K562 (cell line): Measurements from ENCODE around the gene SOWAHA. TPM values are rescaled to one million over a fixed set of nuclear protein-coding genes. Genes with fewer than 3 reads are reported as not detected.

ENCODE experiments used
- KAT7 ChIP-seq: sonication (generic); formaldehyde crosslinking; IDR thresholded peaks from 2 replicates; pipeline ENCODE4 v1.8.0; 2022; ENCODE audit warnings: missing genetic modification reagents, mild to moderate bottlenecking, borderline replicate concordance
- KDM1A ChIP-seq, 2 experiments: fragments of 450-650 bp; IDR thresholded peaks; 2 replicates each; pipeline ENCODE4 v1.6.1; 2016; ENCODE audit warnings: mild to moderate bottlenecking in 2 of 2
- NR2C2 ChIP-seq, 2 experiments: fragments of 200-800 bp in 1 of 2; sonication (Bioruptor generic) in 1 of 2; sonication (generic) in 1 of 2; formaldehyde crosslinking in 1 of 2; IDR thresholded peaks; 2 replicates each; pipeline versions ENCODE4 v1.6.1 to v1.8.0; 2016 to 2022; ENCODE audit warnings: mild to moderate bottlenecking in 1 of 2, missing compliant biosample characterization in 1 of 2, missing genetic modification characterization in 1 of 2, missing genetic modification reagents in 1 of 2
- SAP30 ChIP-seq: fragments of 200-600 bp; sonication (generic); IDR thresholded peaks from 2 replicates; pipeline ENCODE4 v1.6.1; 2012; ENCODE audit warnings: borderline replicate concordance, low read depth, mild to moderate bottlenecking, moderate library complexity, low read length, control low read depth, inconsistent platforms; ENCODE audit not compliant: insufficient read depth, poor library complexity, severe bottlenecking
- ZNF274 ChIP-seq: IDR thresholded peaks from 2 replicates; pipeline ENCODE4 v1.6.1; 2011; ENCODE audit warnings: low read depth, mild to moderate bottlenecking, low read length, moderate library complexity, borderline replicate concordance
- ZNF695 ChIP-seq: fragments of 450-650 bp; formaldehyde crosslinking; IDR thresholded peaks from 2 replicates; pipeline ENCODE4 v1.4.0; 2020; ENCODE audit warnings: mild to moderate bottlenecking, moderate library complexity
- ZNF717 ChIP-seq: fragments of 250-450 bp; sonication (Bioruptor Pico); IDR thresholded peaks from 2 replicates; pipeline ENCODE4 v1.5.0; 2021
- polyA plus RNA-seq, 8 experiments: library from polyadenylated mRNA; depleted of rRNA in 4 of 8; stranded (reverse) in 5 of 8; unstranded in 3 of 8; fragments of >200 nt; fragmentation: Nextera tagmentation in 2 of 8; fragmentation: Illumina TruSeq in 1 of 8; extraction: Ambion mirVana in 2 of 8; extraction: Trizol in 1 of 8; gene quantifications; 2 replicates each; pipeline versions ENCODE4 v1.2.1 to v1.2.3, GENCODE V29; 2011 to 2014; ENCODE audit warnings: inconsistent platforms in 1 of 8, missing spikeins in 1 of 8
- total RNA-seq, 7 experiments: library from RNA; depleted of rRNA in 6 of 7; stranded (reverse); fragments of >200 nt in 6 of 7; fragmentation: Illumina TruSeq in 2 of 7; extraction: Trizol in 2 of 7; gene quantifications; 2 replicates each; pipeline versions ENCODE4 v1.2.1 to v1.2.3, GENCODE V29; 2011 to 2021; ENCODE audit warnings: low replicate concordance in 1 of 7
- TF ChIP-seq, protein P1 (sequence below): fragments of 450-650 bp; IDR thresholded peaks from 2 replicates; pipeline ENCODE4 v1.6.1; 2016; ENCODE audit warnings: mild to moderate bottlenecking, moderate library complexity
- TF ChIP-seq, protein P2 (sequence below): sonication (generic); formaldehyde crosslinking; IDR thresholded peaks from 2 replicates; pipeline ENCODE4 v1.8.0; 2022; ENCODE audit warnings: missing genetic modification reagents, mild to moderate bottlenecking, borderline replicate concordance
- TF ChIP-seq, protein P3 (sequence below): fragments of 250-450 bp; sonication (Bioruptor Pico); IDR thresholded peaks from 2 replicates; pipeline ENCODE4 v1.8.0; 2022; ENCODE audit warnings: inconsistent platforms

Gene SOWAHA
- total and polyA plus RNA-seq, 9 of the 15 experiments (the other 6 are each of a cell fraction or from before 2014, with no cell fraction given), result not detected

DNA sequence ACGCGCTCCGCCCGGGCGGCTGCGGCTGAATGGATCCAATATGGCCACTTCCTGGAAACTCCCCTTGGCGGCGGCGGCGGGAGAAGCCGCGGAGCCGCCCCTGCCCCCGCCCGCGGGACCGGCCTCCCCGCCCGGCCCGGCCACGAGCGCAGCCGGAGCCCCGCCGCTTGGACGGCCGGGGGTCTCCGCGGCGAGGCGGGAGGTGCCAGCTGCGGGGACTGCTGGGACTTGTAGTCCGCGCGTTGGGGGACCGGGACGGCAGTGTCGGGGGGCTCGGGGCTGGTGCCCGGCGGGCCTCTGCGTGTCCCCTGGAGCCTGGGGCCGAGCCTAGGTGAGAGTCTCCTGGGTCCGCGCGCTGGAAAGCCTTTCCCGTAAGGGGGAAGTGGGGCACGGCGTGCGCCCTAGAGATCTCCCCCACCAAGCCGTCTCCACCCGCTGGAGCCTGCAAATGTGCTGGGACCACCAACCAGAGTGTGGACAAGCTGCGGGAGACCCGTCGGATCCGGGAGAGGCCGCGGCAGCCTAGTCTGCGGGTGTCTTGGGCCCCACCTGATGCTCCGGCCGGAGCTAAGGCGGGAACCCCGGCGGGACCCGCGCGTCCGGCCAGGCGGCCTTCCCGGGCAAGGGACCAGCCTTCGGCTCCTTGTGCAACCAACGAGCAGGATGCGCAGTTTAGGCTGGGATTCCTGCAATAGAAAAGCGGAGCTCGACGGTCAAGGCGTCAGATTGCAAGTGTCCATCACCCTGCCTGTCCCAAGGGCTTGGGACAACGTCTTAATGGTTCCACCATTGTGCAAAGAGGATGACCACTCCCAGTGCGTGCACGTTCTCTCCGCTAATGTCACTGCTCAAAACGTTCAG lies 35.7 kb upstream of the SOWAHA start, which contains the start of gene SEPTIN8 (continued):
- TF ChIP-seq, protein P1, sequence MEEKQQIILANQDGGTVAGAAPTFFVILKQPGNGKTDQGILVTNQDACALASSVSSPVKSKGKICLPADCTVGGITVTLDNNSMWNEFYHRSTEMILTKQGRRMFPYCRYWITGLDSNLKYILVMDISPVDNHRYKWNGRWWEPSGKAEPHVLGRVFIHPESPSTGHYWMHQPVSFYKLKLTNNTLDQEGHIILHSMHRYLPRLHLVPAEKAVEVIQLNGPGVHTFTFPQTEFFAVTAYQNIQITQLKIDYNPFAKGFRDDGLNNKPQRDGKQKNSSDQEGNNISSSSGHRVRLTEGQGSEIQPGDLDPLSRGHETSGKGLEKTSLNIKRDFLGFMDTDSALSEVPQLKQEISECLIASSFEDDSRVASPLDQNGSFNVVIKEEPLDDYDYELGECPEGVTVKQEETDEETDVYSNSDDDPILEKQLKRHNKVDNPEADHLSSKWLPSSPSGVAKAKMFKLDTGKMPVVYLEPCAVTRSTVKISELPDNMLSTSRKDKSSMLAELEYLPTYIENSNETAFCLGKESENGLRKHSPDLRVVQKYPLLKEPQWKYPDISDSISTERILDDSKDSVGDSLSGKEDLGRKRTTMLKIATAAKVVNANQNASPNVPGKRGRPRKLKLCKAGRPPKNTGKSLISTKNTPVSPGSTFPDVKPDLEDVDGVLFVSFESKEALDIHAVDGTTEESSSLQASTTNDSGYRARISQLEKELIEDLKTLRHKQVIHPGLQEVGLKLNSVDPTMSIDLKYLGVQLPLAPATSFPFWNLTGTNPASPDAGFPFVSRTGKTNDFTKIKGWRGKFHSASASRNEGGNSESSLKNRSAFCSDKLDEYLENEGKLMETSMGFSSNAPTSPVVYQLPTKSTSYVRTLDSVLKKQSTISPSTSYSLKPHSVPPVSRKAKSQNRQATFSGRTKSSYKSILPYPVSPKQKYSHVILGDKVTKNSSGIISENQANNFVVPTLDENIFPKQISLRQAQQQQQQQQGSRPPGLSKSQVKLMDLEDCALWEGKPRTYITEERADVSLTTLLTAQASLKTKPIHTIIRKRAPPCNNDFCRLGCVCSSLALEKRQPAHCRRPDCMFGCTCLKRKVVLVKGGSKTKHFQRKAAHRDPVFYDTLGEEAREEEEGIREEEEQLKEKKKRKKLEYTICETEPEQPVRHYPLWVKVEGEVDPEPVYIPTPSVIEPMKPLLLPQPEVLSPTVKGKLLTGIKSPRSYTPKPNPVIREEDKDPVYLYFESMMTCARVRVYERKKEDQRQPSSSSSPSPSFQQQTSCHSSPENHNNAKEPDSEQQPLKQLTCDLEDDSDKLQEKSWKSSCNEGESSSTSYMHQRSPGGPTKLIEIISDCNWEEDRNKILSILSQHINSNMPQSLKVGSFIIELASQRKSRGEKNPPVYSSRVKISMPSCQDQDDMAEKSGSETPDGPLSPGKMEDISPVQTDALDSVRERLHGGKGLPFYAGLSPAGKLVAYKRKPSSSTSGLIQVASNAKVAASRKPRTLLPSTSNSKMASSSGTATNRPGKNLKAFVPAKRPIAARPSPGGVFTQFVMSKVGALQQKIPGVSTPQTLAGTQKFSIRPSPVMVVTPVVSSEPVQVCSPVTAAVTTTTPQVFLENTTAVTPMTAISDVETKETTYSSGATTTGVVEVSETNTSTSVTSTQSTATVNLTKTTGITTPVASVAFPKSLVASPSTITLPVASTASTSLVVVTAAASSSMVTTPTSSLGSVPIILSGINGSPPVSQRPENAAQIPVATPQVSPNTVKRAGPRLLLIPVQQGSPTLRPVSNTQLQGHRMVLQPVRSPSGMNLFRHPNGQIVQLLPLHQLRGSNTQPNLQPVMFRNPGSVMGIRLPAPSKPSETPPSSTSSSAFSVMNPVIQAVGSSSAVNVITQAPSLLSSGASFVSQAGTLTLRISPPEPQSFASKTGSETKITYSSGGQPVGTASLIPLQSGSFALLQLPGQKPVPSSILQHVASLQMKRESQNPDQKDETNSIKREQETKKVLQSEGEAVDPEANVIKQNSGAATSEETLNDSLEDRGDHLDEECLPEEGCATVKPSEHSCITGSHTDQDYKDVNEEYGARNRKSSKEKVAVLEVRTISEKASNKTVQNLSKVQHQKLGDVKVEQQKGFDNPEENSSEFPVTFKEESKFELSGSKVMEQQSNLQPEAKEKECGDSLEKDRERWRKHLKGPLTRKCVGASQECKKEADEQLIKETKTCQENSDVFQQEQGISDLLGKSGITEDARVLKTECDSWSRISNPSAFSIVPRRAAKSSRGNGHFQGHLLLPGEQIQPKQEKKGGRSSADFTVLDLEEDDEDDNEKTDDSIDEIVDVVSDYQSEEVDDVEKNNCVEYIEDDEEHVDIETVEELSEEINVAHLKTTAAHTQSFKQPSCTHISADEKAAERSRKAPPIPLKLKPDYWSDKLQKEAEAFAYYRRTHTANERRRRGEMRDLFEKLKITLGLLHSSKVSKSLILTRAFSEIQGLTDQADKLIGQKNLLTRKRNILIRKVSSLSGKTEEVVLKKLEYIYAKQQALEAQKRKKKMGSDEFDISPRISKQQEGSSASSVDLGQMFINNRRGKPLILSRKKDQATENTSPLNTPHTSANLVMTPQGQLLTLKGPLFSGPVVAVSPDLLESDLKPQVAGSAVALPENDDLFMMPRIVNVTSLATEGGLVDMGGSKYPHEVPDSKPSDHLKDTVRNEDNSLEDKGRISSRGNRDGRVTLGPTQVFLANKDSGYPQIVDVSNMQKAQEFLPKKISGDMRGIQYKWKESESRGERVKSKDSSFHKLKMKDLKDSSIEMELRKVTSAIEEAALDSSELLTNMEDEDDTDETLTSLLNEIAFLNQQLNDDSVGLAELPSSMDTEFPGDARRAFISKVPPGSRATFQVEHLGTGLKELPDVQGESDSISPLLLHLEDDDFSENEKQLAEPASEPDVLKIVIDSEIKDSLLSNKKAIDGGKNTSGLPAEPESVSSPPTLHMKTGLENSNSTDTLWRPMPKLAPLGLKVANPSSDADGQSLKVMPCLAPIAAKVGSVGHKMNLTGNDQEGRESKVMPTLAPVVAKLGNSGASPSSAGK, result peak; percentile 76
- no peak for TF ChIP-seq KDM1A (IDR thresholded peaks at IDR 0.05)
- TF ChIP-seq, protein P2, sequence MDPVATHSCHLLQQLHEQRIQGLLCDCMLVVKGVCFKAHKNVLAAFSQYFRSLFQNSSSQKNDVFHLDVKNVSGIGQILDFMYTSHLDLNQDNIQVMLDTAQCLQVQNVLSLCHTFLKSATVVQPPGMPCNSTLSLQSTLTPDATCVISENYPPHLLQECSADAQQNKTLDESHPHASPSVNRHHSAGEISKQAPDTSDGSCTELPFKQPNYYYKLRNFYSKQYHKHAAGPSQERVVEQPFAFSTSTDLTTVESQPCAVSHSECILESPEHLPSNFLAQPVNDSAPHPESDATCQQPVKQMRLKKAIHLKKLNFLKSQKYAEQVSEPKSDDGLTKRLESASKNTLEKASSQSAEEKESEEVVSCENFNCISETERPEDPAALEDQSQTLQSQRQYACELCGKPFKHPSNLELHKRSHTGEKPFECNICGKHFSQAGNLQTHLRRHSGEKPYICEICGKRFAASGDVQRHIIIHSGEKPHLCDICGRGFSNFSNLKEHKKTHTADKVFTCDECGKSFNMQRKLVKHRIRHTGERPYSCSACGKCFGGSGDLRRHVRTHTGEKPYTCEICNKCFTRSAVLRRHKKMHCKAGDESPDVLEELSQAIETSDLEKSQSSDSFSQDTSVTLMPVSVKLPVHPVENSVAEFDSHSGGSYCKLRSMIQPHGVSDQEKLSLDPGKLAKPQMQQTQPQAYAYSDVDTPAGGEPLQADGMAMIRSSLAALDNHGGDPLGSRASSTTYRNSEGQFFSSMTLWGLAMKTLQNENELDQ (CRISPR knock-in tag), result no peak
- TF ChIP-seq, protein P3, sequence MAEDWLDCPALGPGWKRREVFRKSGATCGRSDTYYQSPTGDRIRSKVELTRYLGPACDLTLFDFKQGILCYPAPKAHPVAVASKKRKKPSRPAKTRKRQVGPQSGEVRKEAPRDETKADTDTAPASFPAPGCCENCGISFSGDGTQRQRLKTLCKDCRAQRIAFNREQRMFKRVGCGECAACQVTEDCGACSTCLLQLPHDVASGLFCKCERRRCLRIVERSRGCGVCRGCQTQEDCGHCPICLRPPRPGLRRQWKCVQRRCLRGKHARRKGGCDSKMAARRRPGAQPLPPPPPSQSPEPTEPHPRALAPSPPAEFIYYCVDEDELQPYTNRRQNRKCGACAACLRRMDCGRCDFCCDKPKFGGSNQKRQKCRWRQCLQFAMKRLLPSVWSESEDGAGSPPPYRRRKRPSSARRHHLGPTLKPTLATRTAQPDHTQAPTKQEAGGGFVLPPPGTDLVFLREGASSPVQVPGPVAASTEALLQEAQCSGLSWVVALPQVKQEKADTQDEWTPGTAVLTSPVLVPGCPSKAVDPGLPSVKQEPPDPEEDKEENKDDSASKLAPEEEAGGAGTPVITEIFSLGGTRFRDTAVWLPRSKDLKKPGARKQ (CRISPR knock-in tag), result no peak
- no peak for TF ChIP-seq ZNF717
- no peak for TF ChIP-seq ZNF274
- TF ChIP-seq KAT7 (CRISPR knock-in tag), result no peak
- no peak for TF ChIP-seq SAP30
- TF ChIP-seq NR2C2 (CRISPR knock-in tag; IDR thresholded peaks at IDR 0.05), result no peak
- TF ChIP-seq NR2C2 (tag; IDR thresholded peaks at IDR 0.05), result peak; percentile 54
- 0 out of 2 replicates have a peak, but pooled peaks have one; percentile 34 for TF ChIP-seq ZNF695 (CRISPR knock-in tag)
